SK-N-SH treated with all-trans-retinoic acid at 6 μM for 48 hours (cell line): ENCODE results near the gene TRIM66.
A peak's percentile ranks its signal among the peaks of the same experiment; 100 is the strongest.

Source experiments
- ATAC-seq: fragments of 200-7000 bp; cut with Tn5 transposase; 3 replicates; pipeline ENCODE4 v1.9.1; 2020; ENCODE audit warnings: mild to moderate bottlenecking, moderate library complexity
- ISL1 ChIP-seq: fragments of 250-450 bp; sonication (Bioruptor Pico); IDR thresholded peaks from 2 replicates; pipeline ENCODE4 v2.1.2; 2022; ENCODE audit warnings: mild to moderate bottlenecking, moderate library complexity
- TCF4 ChIP-seq: fragments of 250-450 bp; sonication (Bioruptor Pico); IDR thresholded peaks from 2 replicates; pipeline ENCODE4 v1.8.0; 2021; ENCODE audit warnings: mild to moderate bottlenecking, moderate library complexity, borderline replicate concordance

Gene TRIM66

GRCh38 chr11:8564526-8564925, 117.9 kb downstream of the TRIM66 start:
- peak; percentile 16; the same call in 1 of the 2 replicates for TF ChIP-seq ISL1 (CRISPR knock-in tag)
- no peak for TF ChIP-seq TCF4 (CRISPR knock-in tag)
- ATAC-seq: no peak
